GM23338 (cell line): Measurements from ENCODE around the gene OR51B2. TPM values are rescaled to one million over a fixed set of nuclear protein-coding genes. Genes with fewer than 3 reads are reported as not detected.

ENCODE experiments used
- ATAC-seq: fragments of 200-7000 bp; cut with Tn5 transposase; 3 replicates; pipeline ENCODE4 v1.9.1; 2020
- DNase-seq: peaks from one replicate; pipeline ENCODE4 v3.0.0-alpha.2; 2015; ENCODE audit warnings: low spot score
- H2AFZ ChIP-seq: fragments of 200-600 bp; sonication (generic); 2 replicates; pipeline ENCODE4 v1.8.0; 2016; ENCODE audit warnings: antibody characterized with exemption, mild to moderate bottlenecking, moderate library complexity
- H3F3A ChIP-seq: fragments of 200-600 bp; sonication (generic); replicated peaks from 2 replicates; pipeline ENCODE4 v1.8.0; 2017; ENCODE audit warnings: antibody characterized with exemption, mixed run types, low read depth
- H3K27ac ChIP-seq: fragments of 200-600 bp; sonication (generic); 2 replicates; pipeline ENCODE4 v1.6.1; 2016; ENCODE audit warnings: low read depth
- H3K27me3 ChIP-seq: fragments of 200-600 bp; sonication (generic); 2 replicates; pipeline ENCODE4 v1.8.0; 2016; ENCODE audit warnings: mild to moderate bottlenecking, mixed run types, moderate library complexity; ENCODE audit not compliant: insufficient read depth
- H3K36me3 ChIP-seq: fragments of 200-600 bp; sonication (generic); 2 replicates; pipeline ENCODE4 v1.8.0; 2016; ENCODE audit warnings: mild to moderate bottlenecking; ENCODE audit not compliant: insufficient read depth
- H3K4me1 ChIP-seq: fragments of 200-600 bp; sonication (generic); 2 replicates; pipeline ENCODE4 v1.8.0; 2016; ENCODE audit warnings: mild to moderate bottlenecking, moderate library complexity; ENCODE audit not compliant: insufficient read depth
- H3K4me2 ChIP-seq: fragments of 200-600 bp; sonication (generic); 2 replicates; pipeline ENCODE4 v1.7.1; 2017; ENCODE audit warnings: mixed run types
- H3K4me3 ChIP-seq: fragments of 200-600 bp; sonication (generic); 2 replicates; pipeline ENCODE4 v1.6.1; 2016; ENCODE audit warnings: mixed run types
- H3K79me2 ChIP-seq: fragments of 200-600 bp; sonication (generic); replicated peaks from 2 replicates; pipeline ENCODE4 v1.8.0; 2017; ENCODE audit warnings: mild to moderate bottlenecking; ENCODE audit not compliant: insufficient read depth
- H3K9me2 ChIP-seq: fragments of 200-600 bp; sonication (generic); 2 replicates; pipeline ENCODE4 v1.8.0; 2017; ENCODE audit not compliant: insufficient read depth
- H4K20me1 ChIP-seq: fragments of 200-600 bp; sonication (generic); replicated peaks from 2 replicates; pipeline ENCODE4 v1.8.0; 2017; ENCODE audit warnings: mild to moderate bottlenecking; ENCODE audit not compliant: insufficient read depth
- H3K27ac Mint-ChIP-seq: 2 replicates; pipeline ENCODE4 v1.8.0; 2020; ENCODE audit warnings: inconsistent platforms, mild to moderate bottlenecking, moderate library complexity, mixed read lengths
- H3K27me3 Mint-ChIP-seq: 3 replicates; pipeline ENCODE4 v1.8.0; 2022; ENCODE audit warnings: low read depth, mild to moderate bottlenecking, moderate library complexity, mixed read lengths, inconsistent platforms; ENCODE audit not compliant: insufficient read depth, poor library complexity
- H3K36me3 Mint-ChIP-seq: 3 replicates; pipeline ENCODE4 v1.8.0; 2021; ENCODE audit warnings: low read depth, mild to moderate bottlenecking, inconsistent platforms, moderate library complexity, mixed read lengths
- H3K4me1 Mint-ChIP-seq: 3 replicates; pipeline ENCODE4 v1.8.0; 2020; ENCODE audit warnings: mild to moderate bottlenecking, inconsistent platforms, mixed read lengths
- H3K4me3 Mint-ChIP-seq: 3 replicates; pipeline ENCODE4 v1.8.0; 2021; ENCODE audit warnings: moderate library complexity, mild to moderate bottlenecking, inconsistent platforms, mixed read lengths
- H3K9me3 Mint-ChIP-seq: 3 replicates; pipeline ENCODE4 v1.8.0; 2020; ENCODE audit warnings: moderate library complexity, mild to moderate bottlenecking, inconsistent platforms, mixed read lengths
- CREB1 ChIP-seq: fragments of 250-450 bp; sonication (Bioruptor Pico); IDR thresholded peaks from 2 replicates; pipeline ENCODE4 v1.5.0; 2020; ENCODE audit warnings: low read depth, mild to moderate bottlenecking, moderate library complexity
- EZH2 ChIP-seq: fragments of 200-600 bp; sonication (generic); IDR thresholded peaks from one replicate; pipeline ENCODE4 v1.8.0; 2017; ENCODE audit warnings: antibody characterized with exemption, mild to moderate bottlenecking, low read depth; ENCODE audit not compliant: unreplicated experiment
- EZH2phosphoT487 ChIP-seq: fragments of 200-600 bp; sonication (generic); IDR thresholded peaks from one replicate; pipeline ENCODE4 v1.8.1; 2018; ENCODE audit warnings: antibody characterized with exemption; ENCODE audit not compliant: unreplicated experiment
- JUNB ChIP-seq: IDR thresholded peaks from one replicate; pipeline ENCODE4 v1.6.1; 2016; ENCODE audit warnings: antibody characterized with exemption; ENCODE audit not compliant: unreplicated experiment
- NANOG ChIP-seq: IDR thresholded peaks from 2 replicates; pipeline ENCODE4 v1.6.1; 2016; ENCODE audit warnings: antibody characterized with exemption, borderline replicate concordance
- POLR2AphosphoS5 ChIP-seq: IDR thresholded peaks from 2 replicates; pipeline ENCODE4 v1.6.1; 2016; ENCODE audit warnings: antibody characterized with exemption, low read depth
- STAT1 ChIP-seq: IDR thresholded peaks from one replicate; pipeline ENCODE4 v1.6.1; 2016; ENCODE audit warnings: antibody characterized with exemption; ENCODE audit not compliant: unreplicated experiment
- ZNF114 ChIP-seq: fragments of 250-450 bp; sonication (Bioruptor Pico); IDR thresholded peaks from 2 replicates; pipeline ENCODE4 v1.5.0; 2020; ENCODE audit warnings: mild to moderate bottlenecking, moderate library complexity
- ZNF331 ChIP-seq: fragments of 250-450 bp; sonication (Bioruptor Pico); IDR thresholded peaks from 2 replicates; pipeline ENCODE4 v1.5.0; 2020; ENCODE audit warnings: low read depth, mild to moderate bottlenecking, moderate library complexity
- polyA plus RNA-seq: library from polyadenylated mRNA; unstranded; fragments of >200 nt; fragmentation: Nextera tagmentation; extraction: Ambion mirVana; gene quantifications from 2 replicates; pipeline ENCODE4 v1.2.1, GENCODE V29; 2016
- total RNA-seq: library from RNA; depleted of rRNA; stranded (reverse); fragments of >200 nt; shearing (Covaris generic); gene quantifications from 2 replicates; pipeline ENCODE4 v1.2.3, GENCODE V29; 2014
- TF ChIP-seq, protein P1 (sequence below), 2 experiments: fragments of 200-600 bp in 1 of 2; sonication (generic) in 1 of 2; conservative IDR thresholded peaks; 2 replicates each; pipeline versions ENCODE4 v1.5.1 to v1.6.1; 2016 to 2017; ENCODE audit warnings: antibody characterized with exemption in 2 of 2, low read depth in 2 of 2, mild to moderate bottlenecking in 2 of 2, moderate library complexity in 1 of 2
- TF ChIP-seq, protein P2 (sequence below): IDR thresholded peaks from one replicate; pipeline ENCODE4 v1.6.1; 2018; ENCODE audit warnings: antibody characterized with exemption; ENCODE audit not compliant: unreplicated experiment
- TF ChIP-seq, protein P3 (sequence below): IDR thresholded peaks from 2 replicates; pipeline ENCODE4 v1.6.1; 2016; ENCODE audit warnings: antibody characterized with exemption
- TF ChIP-seq, protein P4 (sequence below): fragments of 250-450 bp; sonication (Bioruptor Pico); IDR thresholded peaks from 2 replicates; pipeline ENCODE4 v1.5.0; 2020; ENCODE audit warnings: mild to moderate bottlenecking, moderate library complexity

The OR51B2 gene
- total and polyA plus RNA-seq, 2 experiments from 2014 or later: not detected

DNA sequence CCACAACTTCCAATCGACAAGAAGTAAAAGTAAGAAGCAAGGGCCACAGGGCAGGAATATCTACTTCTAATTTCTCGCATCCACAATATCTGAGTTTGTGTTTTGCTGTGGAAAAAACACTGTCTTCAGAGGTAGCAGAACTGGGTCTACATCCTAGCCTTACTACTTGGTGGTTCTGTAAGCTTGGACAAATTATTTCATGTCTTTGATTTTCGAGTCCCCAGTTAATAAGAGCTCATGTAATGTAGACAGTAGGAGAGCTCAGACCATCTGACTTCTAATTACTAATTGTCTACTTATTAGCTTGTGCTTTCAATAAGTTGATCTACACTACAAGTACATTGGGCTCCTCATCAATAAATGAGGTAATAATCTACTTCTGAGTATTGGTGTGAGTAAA, 41.0 kb downstream of the OR51B2 start:
- no peak overlapping the region for H2AFZ ChIP-seq
- Mint-ChIP-seq H3K36me3 (no peaks in the 10 kb centered on the region), H3K4me3 (no peak overlapping the region), H3K27me3 (peaks cover 1% of the 10 kb centered on the region), H3K4me1 (peaks cover 5% of the 10 kb centered on the region), H3K27ac (no peak overlapping the region), H3K9me3 (no peaks in the 10 kb centered on the region)
- H3K27me3 ChIP-seq: no peaks in the 10 kb centered on the region
- H3K4me1 ChIP-seq: no peaks in the 10 kb centered on the region
- no peak overlapping the region for H3K27ac ChIP-seq
- H4K20me1 ChIP-seq: no peaks in the 10 kb centered on the region
- no peak for DNase-seq
- no peaks in the 10 kb centered on the region for H3K36me3 ChIP-seq
- H3K4me2 ChIP-seq: no peak overlapping the region
- peaks cover 8% of the 10 kb centered on the region; the same call in 1 of the 2 replicates for H3K9me2 ChIP-seq
- TF ChIP-seq, protein P1, sequence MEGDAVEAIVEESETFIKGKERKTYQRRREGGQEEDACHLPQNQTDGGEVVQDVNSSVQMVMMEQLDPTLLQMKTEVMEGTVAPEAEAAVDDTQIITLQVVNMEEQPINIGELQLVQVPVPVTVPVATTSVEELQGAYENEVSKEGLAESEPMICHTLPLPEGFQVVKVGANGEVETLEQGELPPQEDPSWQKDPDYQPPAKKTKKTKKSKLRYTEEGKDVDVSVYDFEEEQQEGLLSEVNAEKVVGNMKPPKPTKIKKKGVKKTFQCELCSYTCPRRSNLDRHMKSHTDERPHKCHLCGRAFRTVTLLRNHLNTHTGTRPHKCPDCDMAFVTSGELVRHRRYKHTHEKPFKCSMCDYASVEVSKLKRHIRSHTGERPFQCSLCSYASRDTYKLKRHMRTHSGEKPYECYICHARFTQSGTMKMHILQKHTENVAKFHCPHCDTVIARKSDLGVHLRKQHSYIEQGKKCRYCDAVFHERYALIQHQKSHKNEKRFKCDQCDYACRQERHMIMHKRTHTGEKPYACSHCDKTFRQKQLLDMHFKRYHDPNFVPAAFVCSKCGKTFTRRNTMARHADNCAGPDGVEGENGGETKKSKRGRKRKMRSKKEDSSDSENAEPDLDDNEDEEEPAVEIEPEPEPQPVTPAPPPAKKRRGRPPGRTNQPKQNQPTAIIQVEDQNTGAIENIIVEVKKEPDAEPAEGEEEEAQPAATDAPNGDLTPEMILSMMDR (conservative IDR thresholded peaks at IDR 0.05; ENCODE audit: low read depth in 2 of 2): no peak
- TF ChIP-seq JUNB: no peak
- no peak for TF ChIP-seq ZNF331 (CRISPR knock-in tag)
- no peak for TF ChIP-seq NANOG
- TF ChIP-seq CREB1 (CRISPR knock-in tag): no peak
- no peak for TF ChIP-seq ZNF114 (CRISPR knock-in tag)
- TF ChIP-seq, protein P2, sequence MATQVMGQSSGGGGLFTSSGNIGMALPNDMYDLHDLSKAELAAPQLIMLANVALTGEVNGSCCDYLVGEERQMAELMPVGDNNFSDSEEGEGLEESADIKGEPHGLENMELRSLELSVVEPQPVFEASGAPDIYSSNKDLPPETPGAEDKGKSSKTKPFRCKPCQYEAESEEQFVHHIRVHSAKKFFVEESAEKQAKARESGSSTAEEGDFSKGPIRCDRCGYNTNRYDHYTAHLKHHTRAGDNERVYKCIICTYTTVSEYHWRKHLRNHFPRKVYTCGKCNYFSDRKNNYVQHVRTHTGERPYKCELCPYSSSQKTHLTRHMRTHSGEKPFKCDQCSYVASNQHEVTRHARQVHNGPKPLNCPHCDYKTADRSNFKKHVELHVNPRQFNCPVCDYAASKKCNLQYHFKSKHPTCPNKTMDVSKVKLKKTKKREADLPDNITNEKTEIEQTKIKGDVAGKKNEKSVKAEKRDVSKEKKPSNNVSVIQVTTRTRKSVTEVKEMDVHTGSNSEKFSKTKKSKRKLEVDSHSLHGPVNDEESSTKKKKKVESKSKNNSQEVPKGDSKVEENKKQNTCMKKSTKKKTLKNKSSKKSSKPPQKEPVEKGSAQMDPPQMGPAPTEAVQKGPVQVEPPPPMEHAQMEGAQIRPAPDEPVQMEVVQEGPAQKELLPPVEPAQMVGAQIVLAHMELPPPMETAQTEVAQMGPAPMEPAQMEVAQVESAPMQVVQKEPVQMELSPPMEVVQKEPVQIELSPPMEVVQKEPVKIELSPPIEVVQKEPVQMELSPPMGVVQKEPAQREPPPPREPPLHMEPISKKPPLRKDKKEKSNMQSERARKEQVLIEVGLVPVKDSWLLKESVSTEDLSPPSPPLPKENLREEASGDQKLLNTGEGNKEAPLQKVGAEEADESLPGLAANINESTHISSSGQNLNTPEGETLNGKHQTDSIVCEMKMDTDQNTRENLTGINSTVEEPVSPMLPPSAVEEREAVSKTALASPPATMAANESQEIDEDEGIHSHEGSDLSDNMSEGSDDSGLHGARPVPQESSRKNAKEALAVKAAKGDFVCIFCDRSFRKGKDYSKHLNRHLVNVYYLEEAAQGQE: no peak
- no peak for TF ChIP-seq STAT1
- no peak for TF ChIP-seq POLR2AphosphoS5
- TF ChIP-seq, protein P3, sequence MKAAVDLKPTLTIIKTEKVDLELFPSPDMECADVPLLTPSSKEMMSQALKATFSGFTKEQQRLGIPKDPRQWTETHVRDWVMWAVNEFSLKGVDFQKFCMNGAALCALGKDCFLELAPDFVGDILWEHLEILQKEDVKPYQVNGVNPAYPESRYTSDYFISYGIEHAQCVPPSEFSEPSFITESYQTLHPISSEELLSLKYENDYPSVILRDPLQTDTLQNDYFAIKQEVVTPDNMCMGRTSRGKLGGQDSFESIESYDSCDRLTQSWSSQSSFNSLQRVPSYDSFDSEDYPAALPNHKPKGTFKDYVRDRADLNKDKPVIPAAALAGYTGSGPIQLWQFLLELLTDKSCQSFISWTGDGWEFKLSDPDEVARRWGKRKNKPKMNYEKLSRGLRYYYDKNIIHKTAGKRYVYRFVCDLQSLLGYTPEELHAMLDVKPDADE: no peak
- TF ChIP-seq, protein P4, sequence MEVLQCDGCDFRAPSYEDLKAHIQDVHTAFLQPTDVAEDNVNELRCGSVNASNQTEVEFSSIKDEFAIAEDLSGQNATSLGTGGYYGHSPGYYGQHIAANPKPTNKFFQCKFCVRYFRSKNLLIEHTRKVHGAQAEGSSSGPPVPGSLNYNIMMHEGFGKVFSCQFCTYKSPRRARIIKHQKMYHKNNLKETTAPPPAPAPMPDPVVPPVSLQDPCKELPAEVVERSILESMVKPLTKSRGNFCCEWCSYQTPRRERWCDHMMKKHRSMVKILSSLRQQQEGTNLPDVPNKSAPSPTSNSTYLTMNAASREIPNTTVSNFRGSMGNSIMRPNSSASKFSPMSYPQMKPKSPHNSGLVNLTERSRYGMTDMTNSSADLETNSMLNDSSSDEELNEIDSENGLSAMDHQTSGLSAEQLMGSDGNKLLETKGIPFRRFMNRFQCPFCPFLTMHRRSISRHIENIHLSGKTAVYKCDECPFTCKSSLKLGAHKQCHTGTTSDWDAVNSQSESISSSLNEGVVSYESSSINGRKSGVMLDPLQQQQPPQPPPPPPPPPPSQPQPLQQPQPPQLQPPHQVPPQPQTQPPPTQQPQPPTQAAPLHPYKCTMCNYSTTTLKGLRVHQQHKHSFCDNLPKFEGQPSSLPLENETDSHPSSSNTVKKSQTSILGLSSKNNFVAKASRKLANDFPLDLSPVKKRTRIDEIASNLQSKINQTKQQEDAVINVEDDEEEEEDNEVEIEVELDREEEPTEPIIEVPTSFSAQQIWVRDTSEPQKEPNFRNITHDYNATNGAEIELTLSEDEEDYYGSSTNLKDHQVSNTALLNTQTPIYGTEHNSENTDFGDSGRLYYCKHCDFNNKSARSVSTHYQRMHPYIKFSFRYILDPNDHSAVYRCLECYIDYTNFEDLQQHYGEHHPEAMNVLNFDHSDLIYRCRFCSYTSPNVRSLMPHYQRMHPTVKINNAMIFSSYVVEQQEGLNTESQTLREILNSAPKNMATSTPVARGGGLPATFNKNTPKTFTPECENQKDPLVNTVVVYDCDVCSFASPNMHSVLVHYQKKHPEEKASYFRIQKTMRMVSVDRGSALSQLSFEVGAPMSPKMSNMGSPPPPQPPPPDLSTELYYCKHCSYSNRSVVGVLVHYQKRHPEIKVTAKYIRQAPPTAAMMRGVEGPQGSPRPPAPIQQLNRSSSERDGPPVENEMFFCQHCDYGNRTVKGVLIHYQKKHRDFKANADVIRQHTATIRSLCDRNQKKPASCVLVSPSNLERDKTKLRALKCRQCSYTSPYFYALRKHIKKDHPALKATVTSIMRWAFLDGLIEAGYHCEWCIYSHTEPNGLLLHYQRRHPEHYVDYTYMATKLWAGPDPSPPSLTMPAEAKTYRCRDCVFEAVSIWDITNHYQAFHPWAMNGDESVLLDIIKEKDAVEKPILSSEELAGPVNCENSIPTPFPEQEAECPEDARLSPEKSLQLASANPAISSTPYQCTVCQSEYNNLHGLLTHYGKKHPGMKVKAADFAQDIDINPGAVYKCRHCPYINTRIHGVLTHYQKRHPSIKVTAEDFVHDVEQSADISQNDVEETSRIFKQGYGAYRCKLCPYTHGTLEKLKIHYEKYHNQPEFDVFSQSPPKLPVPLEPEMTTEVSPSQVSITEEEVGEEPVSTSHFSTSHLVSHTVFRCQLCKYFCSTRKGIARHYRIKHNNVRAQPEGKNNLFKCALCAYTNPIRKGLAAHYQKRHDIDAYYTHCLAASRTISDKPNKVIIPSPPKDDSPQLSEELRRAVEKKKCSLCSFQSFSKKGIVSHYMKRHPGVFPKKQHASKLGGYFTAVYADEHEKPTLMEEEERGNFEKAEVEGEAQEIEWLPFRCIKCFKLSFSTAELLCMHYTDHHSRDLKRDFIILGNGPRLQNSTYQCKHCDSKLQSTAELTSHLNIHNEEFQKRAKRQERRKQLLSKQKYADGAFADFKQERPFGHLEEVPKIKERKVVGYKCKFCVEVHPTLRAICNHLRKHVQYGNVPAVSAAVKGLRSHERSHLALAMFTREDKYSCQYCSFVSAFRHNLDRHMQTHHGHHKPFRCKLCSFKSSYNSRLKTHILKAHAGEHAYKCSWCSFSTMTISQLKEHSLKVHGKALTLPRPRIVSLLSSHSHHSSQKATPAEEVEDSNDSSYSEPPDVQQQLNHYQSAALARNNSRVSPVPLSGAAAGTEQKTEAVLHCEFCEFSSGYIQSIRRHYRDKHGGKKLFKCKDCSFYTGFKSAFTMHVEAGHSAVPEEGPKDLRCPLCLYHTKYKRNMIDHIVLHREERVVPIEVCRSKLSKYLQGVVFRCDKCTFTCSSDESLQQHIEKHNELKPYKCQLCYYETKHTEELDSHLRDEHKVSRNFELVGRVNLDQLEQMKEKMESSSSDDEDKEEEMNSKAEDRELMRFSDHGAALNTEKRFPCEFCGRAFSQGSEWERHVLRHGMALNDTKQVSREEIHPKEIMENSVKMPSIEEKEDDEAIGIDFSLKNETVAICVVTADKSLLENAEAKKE (CRISPR knock-in tag): no peak
- no peak for TF ChIP-seq EZH2phosphoT487
- no peak for TF ChIP-seq EZH2
- H3F3A ChIP-seq: no peaks in the 10 kb centered on the region
- no peak for ATAC-seq
- no peak overlapping the region for H3K4me3 ChIP-seq
- H3K79me2 ChIP-seq: no peaks in the 10 kb centered on the region
